GM23248 (cell line): ENCODE results near the gene P2RX4. TPM values are rescaled to one million over a fixed set of nuclear protein-coding genes. Genes with fewer than 3 reads are reported as not detected.
"Not testable (repeated sequence)": the region's sequence is repeated elsewhere in the genome, so short reads cannot be mapped to it uniquely, and the experiment has no call there.

ENCODE experiments used
- DNase-seq: peaks from one replicate; pipeline ENCODE4 v3.0.0-alpha.2; 2015
- H2AFZ ChIP-seq: fragments of 200-600 bp; sonication (generic); 2 replicates; pipeline ENCODE4 v1.6.1; 2016; ENCODE audit warnings: antibody characterized with exemption
- H3F3A ChIP-seq: fragments of 200-600 bp; sonication (generic); 2 replicates; pipeline ENCODE4 v1.6.1; 2016; ENCODE audit warnings: mild to moderate bottlenecking, antibody characterized with exemption, mixed run types; ENCODE audit not compliant: insufficient read depth
- H3K27ac ChIP-seq: fragments of 200-600 bp; sonication (generic); 2 replicates; pipeline ENCODE4 v1.5.1; 2016; ENCODE audit warnings: mild to moderate bottlenecking
- H3K27me3 ChIP-seq: fragments of 200-600 bp; sonication (generic); replicated peaks from 2 replicates; pipeline ENCODE4 v1.6.1; 2016; ENCODE audit warnings: mild to moderate bottlenecking; ENCODE audit not compliant: insufficient read depth
- H3K36me3 ChIP-seq: fragments of 200-600 bp; sonication (generic); 2 replicates; pipeline ENCODE4 v1.6.1; 2016; ENCODE audit warnings: low read depth, mild to moderate bottlenecking
- H3K4me1 ChIP-seq: fragments of 200-600 bp; sonication (generic); 2 replicates; pipeline ENCODE4 v1.6.1; 2016; ENCODE audit warnings: mild to moderate bottlenecking; ENCODE audit not compliant: insufficient read depth
- H3K4me2 ChIP-seq: fragments of 200-600 bp; sonication (generic); one replicate; pipeline ENCODE4 v1.6.1; 2016; ENCODE audit warnings: mild to moderate bottlenecking; ENCODE audit not compliant: unreplicated experiment
- H3K4me3 ChIP-seq: fragments of 200-600 bp; sonication (generic); 2 replicates; pipeline ENCODE4 v1.5.1; 2016; ENCODE audit warnings: mild to moderate bottlenecking
- H3K79me2 ChIP-seq: fragments of 200-600 bp; sonication (generic); 2 replicates; pipeline ENCODE4 v1.6.1; 2016; ENCODE audit warnings: mild to moderate bottlenecking; ENCODE audit not compliant: insufficient read depth
- H3K9ac ChIP-seq: fragments of 200-600 bp; sonication (generic); 2 replicates; pipeline ENCODE4 v1.6.1; 2016; ENCODE audit warnings: mild to moderate bottlenecking
- H3K9me2 ChIP-seq: fragments of 200-600 bp; sonication (generic); 2 replicates; pipeline ENCODE4 v1.6.1; 2016; ENCODE audit warnings: mixed run types, mild to moderate bottlenecking, moderate library complexity; ENCODE audit not compliant: insufficient read depth
- H3K9me3 ChIP-seq: fragments of 200-600 bp; sonication (generic); one replicate; pipeline ENCODE4 v1.6.1; 2017; ENCODE audit warnings: low read depth
- H4K20me1 ChIP-seq: fragments of 200-600 bp; sonication (generic); 2 replicates; pipeline ENCODE4 v1.6.0; 2016; ENCODE audit not compliant: insufficient read depth
- EZH2 ChIP-seq: fragments of 200-600 bp; sonication (generic); IDR thresholded peaks from 2 replicates; pipeline ENCODE4 v1.6.1; 2018; ENCODE audit warnings: antibody characterized with exemption, mild to moderate bottlenecking; ENCODE audit not compliant: insufficient read depth, poor library complexity, severe bottlenecking
- EZH2phosphoT487 ChIP-seq: fragments of 200-600 bp; sonication (generic); IDR thresholded peaks from 2 replicates; pipeline ENCODE4 v1.6.1; 2018; ENCODE audit warnings: antibody characterized with exemption, moderate library complexity, mild to moderate bottlenecking, low read depth; ENCODE audit not compliant: insufficient read depth
- WGBS, 2 experiments: methylation state at CpG; one replicate each; pipeline ENCODE4 v1.1.6; 2015 to 2017; ENCODE audit warnings: low lambda C conversion rate in 2 of 2, low coverage in 1 of 2; ENCODE audit errors: missing lambda C conversion rate in 2 of 2; 5-methylcytosine and 5-hydroxymethylcytosine counted together
- in situ Hi-C: fragments of 300-500 bp; cut with MboI; formaldehyde crosslinking; loops from 2 replicates; pipeline ENCODE4 v1.15.0; 2020
- polyA plus RNA-seq: library from polyadenylated mRNA; unstranded; fragments of >200 nt; fragmentation: Nextera tagmentation; extraction: Ambion mirVana; gene quantifications from 2 replicates; pipeline ENCODE4 v1.2.1, GENCODE V29; 2016
- total RNA-seq: library from RNA; depleted of rRNA; stranded (reverse); fragments of >200 nt; shearing (Covaris generic); gene quantifications from 2 replicates; pipeline ENCODE4 v1.2.3, GENCODE V29; 2014

P2RX4 gene
- total and polyA plus RNA-seq, 2 experiments from 2014 or later = 18.5 to 27.9 TPM

- H3K9ac ChIP-seq = no peak overlapping the region
- in situ Hi-C loops = no loop called here
- no peak overlapping the region for H2AFZ ChIP-seq
- no peaks in the 10 kb centered on the region for H3K36me3 ChIP-seq
- no peak overlapping the region for H3K4me2 ChIP-seq
- 79 to 80% methylated on average over 14 of the region's 14 CpGs for WGBS, 2 experiments
- H3K27me3 ChIP-seq = no peaks in the 10 kb centered on the region; the same call in 1 of the 2 replicates
- no peaks in the 10 kb centered on the region for H3K9me3 ChIP-seq
- no peaks in the 10 kb centered on the region for H3F3A ChIP-seq
- no peaks in the 10 kb centered on the region for H4K20me1 ChIP-seq
- H3K4me3 ChIP-seq = no peak overlapping the region
- H3K79me2 ChIP-seq = no peaks in the 10 kb centered on the region
- no peaks in the 10 kb centered on the region for H3K9me2 ChIP-seq
- H3K4me1 ChIP-seq = no peaks in the 10 kb centered on the region
- no peak overlapping the region for H3K27ac ChIP-seq
- DNase-seq = no peak
- TF ChIP-seq EZH2phosphoT487 (no peak), EZH2 (no peak)
These were observed 7.2 kb upstream of the P2RX4 start for GRCh38 chr12:121202407-121203355.

DNA sequence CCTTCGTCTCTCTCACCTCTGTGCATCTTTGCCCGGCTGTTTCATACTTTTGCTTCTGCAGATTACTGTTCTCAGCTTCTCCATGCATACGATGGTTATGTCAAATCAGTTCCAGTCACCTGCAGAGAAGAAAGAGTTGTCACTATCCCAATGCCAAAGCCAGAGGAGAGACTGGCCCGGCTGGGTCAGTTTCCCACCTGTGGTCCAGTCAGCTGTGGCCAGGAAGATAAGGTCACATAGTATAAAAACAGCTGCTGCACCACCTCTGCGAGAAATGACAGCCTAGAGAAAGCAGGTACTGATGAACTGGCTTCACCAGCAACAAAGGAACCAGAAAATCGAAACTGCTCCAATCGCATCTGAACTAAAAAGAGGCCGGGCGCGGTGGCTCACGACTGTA lies 6.4 kb upstream of the P2RX4 start:
- in situ Hi-C loops = no loop called here
- Histone ChIP-seq H3K27ac (no peak overlapping the region), H3K79me2 (no peaks in the 10 kb centered on the region), H3K4me2 (no peak overlapping the region), H2AFZ (no peak overlapping the region), H3F3A (no peaks in the 10 kb centered on the region), H3K4me1 (no peaks in the 10 kb centered on the region), H3K9ac (no peak overlapping the region), H3K27me3 (no peaks in the 10 kb centered on the region), H3K9me3 (no peaks in the 10 kb centered on the region), H3K9me2 (no peaks in the 10 kb centered on the region), H4K20me1 (no peaks in the 10 kb centered on the region), H3K4me3 (no peak overlapping the region), H3K36me3 (no peaks in the 10 kb centered on the region)
- DNase-seq = no peak
- 66 to 73% methylated on average over 11 of the region's 11 CpGs for WGBS, 2 experiments
- TF ChIP-seq EZH2 = no peak
- no peak for TF ChIP-seq EZH2phosphoT487

DNA sequence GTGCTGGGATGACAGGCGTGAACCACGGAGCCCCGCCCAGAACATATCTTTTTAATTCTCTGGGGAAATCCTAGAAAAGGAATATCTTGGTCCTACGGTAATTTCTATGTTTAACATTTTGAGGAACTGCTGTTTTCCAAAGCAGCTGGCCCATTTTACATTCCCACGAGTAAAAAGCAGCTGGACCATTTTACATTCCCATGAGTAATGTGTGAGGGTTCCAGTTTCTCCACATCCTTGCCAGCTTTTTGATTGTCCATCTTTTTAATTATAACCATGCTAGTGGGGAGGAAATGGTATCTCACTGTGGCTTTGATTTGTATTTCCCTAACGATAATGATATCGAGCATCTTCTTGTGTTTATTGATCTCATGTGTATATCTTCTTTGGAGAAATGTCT lies 4.4 kb upstream of the P2RX4 start:
- H3F3A ChIP-seq = no peaks in the 10 kb centered on the region
- H3K4me1 ChIP-seq = no peaks in the 10 kb centered on the region
- no peaks in the 10 kb centered on the region for H4K20me1 ChIP-seq
- H3K79me2 ChIP-seq = no peaks in the 10 kb centered on the region
- no peak overlapping the region for H3K4me3 ChIP-seq
- H3K4me2 ChIP-seq = no peak overlapping the region
- no peak overlapping the region for H3K27ac ChIP-seq
- TF ChIP-seq EZH2phosphoT487 (no peak), EZH2 (no peak)
- no peak overlapping the region for H3K9ac ChIP-seq
- no peaks in the 10 kb centered on the region for H3K36me3 ChIP-seq
- no peak overlapping the region for H2AFZ ChIP-seq
- 50 to 61% methylated on average over 7 of the region's 7 CpGs for WGBS, 2 experiments
- no peaks in the 10 kb centered on the region for H3K9me3 ChIP-seq
- H3K27me3 ChIP-seq = no peaks in the 10 kb centered on the region
- no peaks in the 10 kb centered on the region for H3K9me2 ChIP-seq
- no peak for DNase-seq
- in situ Hi-C loops = no loop called here

DNA sequence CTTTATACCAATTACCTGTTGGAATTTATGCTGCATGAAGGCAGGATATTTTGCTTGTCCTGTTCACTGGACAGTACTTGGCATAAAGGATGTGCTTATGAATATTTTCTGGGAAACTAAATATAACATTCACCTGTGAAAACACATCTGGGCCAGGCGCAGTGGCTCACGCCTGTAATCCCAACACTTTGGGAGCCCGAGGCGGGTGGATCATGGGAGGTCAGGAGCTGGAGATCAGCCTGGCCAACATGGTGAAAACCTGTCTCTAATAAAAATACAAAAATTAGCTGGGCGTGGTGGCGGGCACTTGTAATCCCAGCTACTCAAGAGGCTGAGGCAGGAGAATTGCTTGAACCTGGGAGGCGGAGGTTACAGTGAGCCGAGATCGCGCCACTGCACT lies 1.4 kb upstream of the P2RX4 start:
- 79 to 87% methylated on average over 6 to 10 of the region's 10 CpGs for WGBS, 2 experiments
- DNase-seq, H3K9me3 ChIP-seq, H3K4me1 ChIP-seq, H3K27ac ChIP-seq, H3K79me2 ChIP-seq, H3K36me3 ChIP-seq, H3K9ac ChIP-seq, H4K20me1 ChIP-seq, H3K27me3 ChIP-seq, in situ Hi-C loops, H3K4me3 ChIP-seq, H3K9me2 ChIP-seq, H3K4me2 ChIP-seq, H2AFZ ChIP-seq, H3F3A ChIP-seq: not testable (repeated sequence)
